Endothelial cell of umbilical vein (primary cell): Measurements from ENCODE around the gene BMERB1. TPM values are rescaled to one million over a fixed set of nuclear protein-coding genes. Genes with fewer than 3 reads are reported as not detected.

Experiments used
- BruUV-seq: library from RNA; stranded (reverse); fragments of 400-500 nt; replicated peaks from 2 replicates; lab custom pipeline; 2021; lab: Mats Ljungman, UMichigan
- CTCF ChIA-PET: fragments of 300-600, 350-600 bp; sonication (Branson Sonifier 250); formaldehyde crosslinking; loops from one replicate; lab custom pipeline; 2021; ENCODE audit warnings: antibody characterized with exemption, inconsistent platforms; lab: Charles Lee
- POLR2A ChIA-PET: fragments of 300-600, 350-600 bp; sonication (Branson Sonifier 250); formaldehyde crosslinking; loops from one replicate; lab custom pipeline; 2021; ENCODE audit warnings: antibody characterized with exemption, inconsistent platforms; lab: Charles Lee
- DNase-seq: peaks from one replicate; pipeline ENCODE4 v3.0.0-alpha.2; 2011; ENCODE audit warnings: low read depth, low spot score
- FAIRE-seq: peaks from 2 replicates; lab custom pipeline; 2011; peaks lifted over from hg19 to GRCh38; lab: Jason Lieb, UNC
- H2AFZ ChIP-seq: 2 replicates; pipeline ENCODE4 v1.6.0; 2012; ENCODE audit warnings: low read depth, low read length, control low read depth, inconsistent platforms
- H3K27ac ChIP-seq: 2 replicates; pipeline ENCODE4 v1.5.1; 2011; ENCODE audit warnings: low read depth, mild to moderate bottlenecking, control low read depth, low read length, moderate library complexity; ENCODE audit not compliant: insufficient read depth
- H3K27me3 ChIP-seq, 2 experiments: 2 replicates each; pipeline versions ENCODE4 v1.6.0 to v1.6.1; 2011; ENCODE audit warnings: low read length in 2 of 2, mixed read lengths in 1 of 2; ENCODE audit not compliant: control insufficient read depth in 2 of 2, insufficient read depth in 2 of 2
- H3K36me3 ChIP-seq, 2 experiments: 2 replicates in 1 of 2; 3 replicates in 1 of 2; pipeline ENCODE4 v1.5.1; 2011; ENCODE audit warnings: low read length in 2 of 2, mild to moderate bottlenecking in 1 of 2, moderate library complexity in 1 of 2; ENCODE audit not compliant: control insufficient read depth in 2 of 2, insufficient read depth in 2 of 2; ENCODE audit errors: extremely low read depth in 1 of 2
- H3K4me1 ChIP-seq: 3 replicates; pipeline ENCODE4 v1.5.1; 2011; ENCODE audit warnings: mild to moderate bottlenecking, low read length; ENCODE audit not compliant: control insufficient read depth, insufficient read depth; ENCODE audit errors: extremely low read depth
- H3K4me2 ChIP-seq: 2 replicates; pipeline ENCODE4 v1.6.1; 2011; ENCODE audit warnings: low read length, control low read depth, mixed read lengths; ENCODE audit not compliant: insufficient read depth
- H3K4me3 ChIP-seq, 3 experiments: fragments of 200-600 bp in 1 of 3; sonication (generic), shearing (Covaris generic) in 1 of 3; replicated peaks in 1 of 3; 2 replicates each; pipeline ENCODE4 v1.5.1; 2011 to 2016; ENCODE audit warnings: control low read depth in 3 of 3, low read length in 3 of 3, mild to moderate bottlenecking in 2 of 3, inconsistent platforms in 1 of 3, low read depth in 1 of 3, moderate library complexity in 1 of 3; ENCODE audit not compliant: insufficient read depth in 1 of 3
- H3K79me2 ChIP-seq: 2 replicates; pipeline ENCODE4 v1.6.0; 2012; ENCODE audit warnings: low read length, inconsistent platforms; ENCODE audit not compliant: control insufficient read depth, insufficient read depth
- H3K9ac ChIP-seq: replicated peaks from 2 replicates; pipeline ENCODE3; 2011; ENCODE audit warnings: low read length, control low read depth; ENCODE audit not compliant: insufficient read depth; ENCODE audit errors: extremely low read depth
- H3K9me1 ChIP-seq: replicated peaks from 3 replicates; pipeline ENCODE4 v1.6.0; 2011; ENCODE audit warnings: mild to moderate bottlenecking, low read length; ENCODE audit not compliant: control insufficient read depth, insufficient read depth; ENCODE audit errors: extremely low read depth
- H3K9me3 ChIP-seq: replicated peaks from 2 replicates; pipeline ENCODE4 v1.5.1; 2012; ENCODE audit warnings: low read length, inconsistent platforms; ENCODE audit not compliant: control insufficient read depth, insufficient read depth
- H4K20me1 ChIP-seq: replicated peaks from 2 replicates; pipeline ENCODE3; 2011; ENCODE audit warnings: mild to moderate bottlenecking, low read length; ENCODE audit not compliant: control insufficient read depth, insufficient read depth; ENCODE audit errors: extremely low read depth
- CTCF ChIP-seq, 2 donors: IDR thresholded peaks; 1 replicate in 1 of 2; 2 replicates in 1 of 2; pipeline ENCODE4 v1.5.1; 2011; ENCODE audit warnings: low read length in 2 of 2, mild to moderate bottlenecking in 2 of 2, moderate library complexity in 2 of 2, control low read depth in 1 of 2, inconsistent platforms in 1 of 2, low read depth in 1 of 2; ENCODE audit not compliant: insufficient read depth in 1 of 2; ENCODE audit errors: extremely low read depth in 1 of 2
- EZH2 ChIP-seq: IDR thresholded peaks from 2 replicates; pipeline ENCODE4 v1.6.1; 2012; ENCODE audit warnings: borderline replicate concordance, low read depth, mild to moderate bottlenecking, moderate library complexity, low read length, inconsistent platforms; ENCODE audit not compliant: severe bottlenecking
- FOS ChIP-seq: IDR thresholded peaks from 2 replicates; pipeline ENCODE4 v1.6.1; 2011; ENCODE audit warnings: mild to moderate bottlenecking, low read length, moderate library complexity, borderline replicate concordance; ENCODE audit not compliant: insufficient read depth
- GATA2 ChIP-seq: IDR thresholded peaks from 2 replicates; pipeline ENCODE4 v1.7.0; 2011; ENCODE audit warnings: low read depth, mild to moderate bottlenecking, moderate library complexity, mixed read lengths, low read length; ENCODE audit not compliant: insufficient read length, insufficient read depth
- JUN ChIP-seq: IDR thresholded peaks from 2 replicates; pipeline ENCODE4 v1.6.1; 2011; ENCODE audit warnings: borderline replicate concordance, low read depth; ENCODE audit not compliant: insufficient read length, insufficient read depth
- MAX ChIP-seq: IDR thresholded peaks from 2 replicates; pipeline ENCODE4 v1.6.1; 2011; ENCODE audit not compliant: insufficient read depth, insufficient read length
- MYC ChIP-seq: IDR thresholded peaks from one replicate; pipeline ENCODE4 v1.6.1; 2011; ENCODE audit warnings: mild to moderate bottlenecking, low read depth, low read length
- POLR2A ChIP-seq: IDR thresholded peaks from 2 replicates; pipeline ENCODE4 v1.6.1; 2012; ENCODE audit warnings: low read depth, mild to moderate bottlenecking, control low read depth, low read length
- POLR2AphosphoS5 ChIP-seq: IDR thresholded peaks from 2 replicates; pipeline ENCODE4 v1.6.1; 2012; ENCODE audit warnings: low read depth, mild to moderate bottlenecking, control low read depth, low read length, moderate library complexity; ENCODE audit not compliant: insufficient read depth
- dilution Hi-C: fragments of 300-500 bp; cut with MboI; formaldehyde crosslinking; loops from one replicate; pipeline ENCODE4 v1.15.0; 2019; ENCODE audit warnings: low sequenced_read_pairs; ENCODE audit not compliant: extremely low pct_ligation_motif_present
- intact Hi-C: fragments of 100-400 bp; cut with micrococcal nuclease; formaldehyde crosslinking; loops from one replicate; pipeline ENCODE4 v1.10.0; 2022
- polyA plus RNA-seq, 4 experiments: library from polyadenylated mRNA; depleted of rRNA in 3 of 4; stranded (reverse) in 3 of 4; unstranded in 1 of 4; fragments of >200 nt; gene quantifications; 2 replicates each; pipeline versions ENCODE4 v1.2.1 to v1.2.3, GENCODE V29; 2011 to 2012; ENCODE audit warnings: missing spikeins in 1 of 4
- total RNA-seq: library from RNA; stranded (reverse); gene quantifications from 2 replicates; pipeline ENCODE4 v1.2.3, GENCODE V29; 2021

The BMERB1 gene
- total and polyA plus RNA-seq, 2 donors (not counting 3 experiments of a cell fraction or from before 2014, with no cell fraction given), result 14.1 to 17.4 TPM

DNA sequence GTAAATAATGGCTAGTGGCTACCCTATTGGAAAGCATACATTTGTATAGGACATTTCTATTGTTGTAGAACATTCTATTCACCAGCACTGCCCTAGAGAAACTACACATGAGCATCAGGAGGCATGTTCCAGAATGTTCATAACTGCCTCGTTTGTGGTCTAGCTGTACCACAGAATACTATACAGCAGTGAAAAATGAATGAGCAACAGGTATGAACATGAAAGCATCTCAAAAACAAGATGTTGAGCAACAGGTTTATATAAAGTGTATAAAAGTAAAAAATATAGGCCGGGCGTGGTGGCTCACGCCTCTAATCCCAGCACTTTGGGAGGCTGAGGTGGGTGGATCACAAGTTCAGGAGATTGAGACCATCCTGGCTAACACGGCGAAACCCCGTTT lies 91.7 kb downstream of the BMERB1 start:
- no peak for DNase-seq
- CTCF ChIA-PET, result interaction anchor here (1.0 kb wide), 1 partner anchor 15 kb away, joined by 3 read pairs; no protein-coding TSS in a partner anchor

More for the DNA sequence above, 91.7 kb downstream of the BMERB1 start:
- no peaks in the 10 kb centered on the region for H3K36me3 ChIP-seq
- dilution Hi-C loops (no loop called here), intact Hi-C loops (no loop called here)
- H2AFZ ChIP-seq, result no peak overlapping the region
- POLR2A ChIA-PET, result no interaction called here
- no peak overlapping the region for H3K4me3 ChIP-seq
- no peak for FAIRE-seq
- H3K27ac ChIP-seq, result no peak overlapping the region
- no peaks in the 10 kb centered on the region for H3K79me2 ChIP-seq
- no peaks in the 10 kb centered on the region for H3K9me1 ChIP-seq
- TF ChIP-seq MYC (no peak), EZH2 (no peak), MAX (no peak), CTCF (IDR thresholded peaks at IDR 0.05; ENCODE audit: extremely low read depth in 1 of 2, insufficient read depth in 1 of 2, low read depth in 1 of 2, low read length in 2 of 2) (no peak), GATA2 (no peak), POLR2AphosphoS5 (no peak), JUN (no peak), POLR2A (no peak), FOS (no peak)
- H3K9me3 ChIP-seq, result no peaks in the 10 kb centered on the region
- no TSS peak for BruUV-seq
- peaks cover 11% of the 10 kb centered on the region for H3K4me1 ChIP-seq
- no peak overlapping the region for H3K9ac ChIP-seq
- H3K4me2 ChIP-seq, result no peak overlapping the region
- H3K27me3 ChIP-seq, result no peaks in the 10 kb centered on the region
- no peaks in the 10 kb centered on the region for H4K20me1 ChIP-seq
